NCI-H2196 (cell line): ENCODE measurements around the gene HES7.

Experiments
- DNase-seq: peaks from one replicate; lab custom pipeline; 2025; ENCODE audit not compliant: unreplicated experiment; lab: John Stamatoyannopoulos, UW

HES7 gene

DNA sequence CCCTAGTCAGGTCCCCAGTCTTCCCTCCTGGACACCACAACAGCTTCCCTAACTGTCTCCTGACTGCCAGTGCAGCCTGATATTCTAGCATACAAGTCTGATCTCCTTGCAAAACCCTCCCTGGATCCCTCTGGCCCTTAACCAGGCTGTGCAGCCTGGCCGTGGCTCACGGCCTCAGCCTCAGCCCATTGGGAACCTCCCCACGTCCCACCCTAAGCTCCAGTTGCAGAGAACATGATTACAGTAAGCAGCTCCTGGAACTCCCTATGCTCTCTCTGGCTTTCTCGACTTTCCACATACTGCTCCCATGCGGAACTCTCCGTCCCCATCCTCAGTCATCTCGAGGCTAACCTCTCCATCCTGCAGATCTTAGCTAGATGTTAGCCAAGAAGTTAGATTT is 49.4 kb downstream of the HES7 start:
- no peak for DNase-seq

DNA sequence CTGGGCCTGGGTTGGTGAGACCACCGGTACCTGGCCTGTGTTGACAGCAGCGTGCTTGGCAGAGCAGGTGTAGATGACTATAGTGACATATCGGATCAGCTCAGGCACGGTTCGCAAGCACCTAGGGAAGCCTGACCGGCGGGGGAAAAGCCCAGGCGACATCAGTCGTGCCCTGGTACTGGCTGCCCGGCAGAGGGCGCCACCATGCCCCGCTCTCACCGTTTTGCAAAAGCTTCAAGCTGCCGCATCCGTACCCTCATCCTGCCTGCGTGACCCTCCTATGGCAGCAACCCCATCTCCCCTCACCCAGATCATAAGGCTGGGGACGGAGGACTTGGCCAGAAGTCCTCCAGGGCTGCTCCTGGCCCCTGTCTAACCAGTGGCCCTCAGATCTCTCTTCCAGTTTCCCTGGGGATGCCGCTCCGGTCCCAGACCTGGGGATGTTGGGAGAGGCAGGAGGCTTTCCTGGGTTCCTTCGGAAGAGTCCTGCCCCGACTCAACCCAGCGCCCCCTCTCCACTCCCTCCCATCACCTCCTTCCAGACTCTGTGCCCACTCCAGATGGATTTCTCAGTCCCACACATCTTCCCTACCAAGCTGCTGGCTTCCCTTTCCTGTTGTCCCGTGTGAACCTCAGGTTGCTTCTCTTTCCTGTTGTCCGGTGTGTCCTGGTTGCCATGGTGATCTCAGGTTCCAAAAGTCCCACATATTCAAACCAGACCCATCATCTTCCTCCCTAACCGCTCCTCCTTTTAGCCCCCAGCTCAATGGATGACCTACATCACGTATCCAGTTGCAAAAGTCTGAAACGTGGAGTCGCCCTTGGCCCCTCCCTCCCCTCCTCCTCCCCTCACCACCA is 50.0 kb downstream of the HES7 start:
- DNase-seq, result peak; percentile 63

DNA sequence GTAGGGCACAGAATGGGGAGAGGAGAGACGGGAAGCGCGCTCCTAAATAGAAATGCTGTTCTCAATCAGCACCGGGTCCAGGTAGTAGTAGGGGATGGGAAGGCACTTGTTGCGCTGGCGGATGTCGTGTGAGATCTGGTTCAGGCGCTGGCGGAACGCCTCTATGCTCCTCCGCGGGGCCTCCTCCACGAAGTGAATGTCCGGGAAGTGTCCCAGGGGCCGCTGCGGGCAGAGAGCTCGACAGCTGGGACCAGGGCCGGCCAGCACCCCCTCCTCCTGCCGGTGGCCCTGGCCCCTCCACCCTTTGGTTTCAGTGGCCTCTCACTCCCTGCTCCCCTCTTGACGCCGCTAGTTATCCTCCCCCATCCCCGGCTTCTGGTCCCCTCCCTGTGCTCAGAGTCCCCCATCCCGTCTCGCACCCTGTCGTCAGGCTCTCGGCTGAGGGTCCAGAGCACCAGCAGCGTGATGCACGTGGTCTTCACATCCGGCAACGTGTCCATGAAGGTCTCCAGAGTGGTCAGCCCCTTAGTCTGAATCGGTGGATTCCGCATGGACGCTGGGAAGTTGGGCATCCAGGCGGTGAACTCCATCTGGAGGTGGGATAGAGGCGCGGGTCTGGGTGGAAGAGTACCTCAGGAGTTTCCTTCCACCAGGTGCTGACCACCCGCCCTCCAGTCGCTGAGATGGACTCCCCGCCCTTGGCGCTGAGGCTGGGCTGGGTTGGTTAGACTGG is 51.0 kb downstream of the HES7 start:
- DNase-seq, result no peak

DNA sequence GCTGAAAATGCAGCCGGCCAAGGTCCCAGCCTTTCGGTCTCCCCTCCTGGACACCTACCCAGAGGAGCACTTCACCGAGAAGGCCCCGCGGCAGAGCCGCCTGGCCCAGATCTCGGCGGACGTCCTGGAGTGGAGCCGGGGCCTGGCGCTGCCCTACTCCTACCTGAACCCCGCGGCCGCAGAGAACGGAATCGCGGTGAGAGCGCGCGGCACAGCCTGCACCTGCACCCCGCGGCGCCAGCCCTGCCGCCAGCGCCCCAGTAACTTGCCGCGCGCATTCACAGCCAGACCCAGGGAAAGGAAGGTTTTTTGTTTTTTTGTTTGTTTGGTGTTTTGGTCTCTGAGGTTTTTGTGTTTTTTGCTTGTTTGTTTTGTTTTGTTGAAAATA is 51.6 kb downstream of the HES7 start:
- no peak for DNase-seq

DNA sequence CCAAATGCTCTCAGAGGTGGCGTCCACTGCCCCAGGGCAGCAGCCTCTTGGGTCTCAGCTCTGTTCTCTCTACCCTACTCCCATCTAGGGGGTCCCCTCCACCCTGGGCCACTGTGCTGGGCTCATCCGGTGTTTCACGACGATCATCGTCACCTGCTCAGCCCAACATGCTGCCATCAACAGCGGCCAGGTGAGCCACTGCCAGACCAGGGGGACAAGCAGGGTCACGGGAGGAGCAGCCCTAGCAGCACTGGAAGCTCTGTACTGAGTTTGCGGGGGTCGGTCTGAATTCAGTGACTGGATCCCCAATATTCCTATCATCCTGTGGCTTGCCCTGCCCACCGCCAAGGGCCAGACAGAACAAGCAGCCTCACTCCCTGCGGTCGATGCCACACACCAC is 52.4 kb downstream of the HES7 start:
- DNase-seq, result no peak
